Endothelial cell of umbilical vein (primary cell): ENCODE data around the gene ASB7. TPM values are rescaled to one million over a fixed set of nuclear protein-coding genes. Genes with fewer than 3 reads are reported as not detected.

Experiments
- BruUV-seq: library from RNA; stranded (reverse); fragments of 400-500 nt; replicated peaks from 2 replicates; lab custom pipeline; 2021; lab: Mats Ljungman, UMichigan
- CTCF ChIA-PET: fragments of 300-600, 350-600 bp; sonication (Branson Sonifier 250); formaldehyde crosslinking; loops from one replicate; lab custom pipeline; 2021; ENCODE audit warnings: antibody characterized with exemption, inconsistent platforms; lab: Charles Lee
- POLR2A ChIA-PET: fragments of 300-600, 350-600 bp; sonication (Branson Sonifier 250); formaldehyde crosslinking; loops from one replicate; lab custom pipeline; 2021; ENCODE audit warnings: antibody characterized with exemption, inconsistent platforms; lab: Charles Lee
- DNase-seq: peaks from one replicate; pipeline ENCODE4 v3.0.0-alpha.2; 2011; ENCODE audit warnings: low read depth, low spot score
- FAIRE-seq: peaks from 2 replicates; lab custom pipeline; 2011; peaks lifted over from hg19 to GRCh38; lab: Jason Lieb, UNC
- H2AFZ ChIP-seq: 2 replicates; pipeline ENCODE4 v1.6.0; 2012; ENCODE audit warnings: low read depth, low read length, control low read depth, inconsistent platforms
- H3K27ac ChIP-seq: 2 replicates; pipeline ENCODE4 v1.5.1; 2011; ENCODE audit warnings: low read depth, mild to moderate bottlenecking, control low read depth, low read length, moderate library complexity; ENCODE audit not compliant: insufficient read depth
- H3K27me3 ChIP-seq, 2 experiments: 2 replicates each; pipeline versions ENCODE4 v1.6.0 to v1.6.1; 2011; ENCODE audit warnings: low read length in 2 of 2, mixed read lengths in 1 of 2; ENCODE audit not compliant: control insufficient read depth in 2 of 2, insufficient read depth in 2 of 2
- H3K36me3 ChIP-seq, 2 experiments: 2 replicates in 1 of 2; 3 replicates in 1 of 2; pipeline ENCODE4 v1.5.1; 2011; ENCODE audit warnings: low read length in 2 of 2, mild to moderate bottlenecking in 1 of 2, moderate library complexity in 1 of 2; ENCODE audit not compliant: control insufficient read depth in 2 of 2, insufficient read depth in 2 of 2; ENCODE audit errors: extremely low read depth in 1 of 2
- H3K4me1 ChIP-seq: 3 replicates; pipeline ENCODE4 v1.5.1; 2011; ENCODE audit warnings: mild to moderate bottlenecking, low read length; ENCODE audit not compliant: control insufficient read depth, insufficient read depth; ENCODE audit errors: extremely low read depth
- H3K4me2 ChIP-seq: 2 replicates; pipeline ENCODE4 v1.6.1; 2011; ENCODE audit warnings: low read length, control low read depth, mixed read lengths; ENCODE audit not compliant: insufficient read depth
- H3K4me3 ChIP-seq, 3 experiments: fragments of 200-600 bp in 1 of 3; sonication (generic), shearing (Covaris generic) in 1 of 3; replicated peaks in 1 of 3; 2 replicates each; pipeline ENCODE4 v1.5.1; 2011 to 2016; ENCODE audit warnings: control low read depth in 3 of 3, low read length in 3 of 3, mild to moderate bottlenecking in 2 of 3, inconsistent platforms in 1 of 3, low read depth in 1 of 3, moderate library complexity in 1 of 3; ENCODE audit not compliant: insufficient read depth in 1 of 3
- H3K79me2 ChIP-seq: 2 replicates; pipeline ENCODE4 v1.6.0; 2012; ENCODE audit warnings: low read length, inconsistent platforms; ENCODE audit not compliant: control insufficient read depth, insufficient read depth
- H3K9ac ChIP-seq: replicated peaks from 2 replicates; pipeline ENCODE3; 2011; ENCODE audit warnings: low read length, control low read depth; ENCODE audit not compliant: insufficient read depth; ENCODE audit errors: extremely low read depth
- H3K9me1 ChIP-seq: replicated peaks from 3 replicates; pipeline ENCODE4 v1.6.0; 2011; ENCODE audit warnings: mild to moderate bottlenecking, low read length; ENCODE audit not compliant: control insufficient read depth, insufficient read depth; ENCODE audit errors: extremely low read depth
- H3K9me3 ChIP-seq: replicated peaks from 2 replicates; pipeline ENCODE4 v1.5.1; 2012; ENCODE audit warnings: low read length, inconsistent platforms; ENCODE audit not compliant: control insufficient read depth, insufficient read depth
- H4K20me1 ChIP-seq: replicated peaks from 2 replicates; pipeline ENCODE3; 2011; ENCODE audit warnings: mild to moderate bottlenecking, low read length; ENCODE audit not compliant: control insufficient read depth, insufficient read depth; ENCODE audit errors: extremely low read depth
- EZH2 ChIP-seq: IDR thresholded peaks from 2 replicates; pipeline ENCODE4 v1.6.1; 2012; ENCODE audit warnings: borderline replicate concordance, low read depth, mild to moderate bottlenecking, moderate library complexity, low read length, inconsistent platforms; ENCODE audit not compliant: severe bottlenecking
- FOS ChIP-seq: IDR thresholded peaks from 2 replicates; pipeline ENCODE4 v1.6.1; 2011; ENCODE audit warnings: mild to moderate bottlenecking, low read length, moderate library complexity, borderline replicate concordance; ENCODE audit not compliant: insufficient read depth
- GATA2 ChIP-seq: IDR thresholded peaks from 2 replicates; pipeline ENCODE4 v1.7.0; 2011; ENCODE audit warnings: low read depth, mild to moderate bottlenecking, moderate library complexity, mixed read lengths, low read length; ENCODE audit not compliant: insufficient read length, insufficient read depth
- JUN ChIP-seq: IDR thresholded peaks from 2 replicates; pipeline ENCODE4 v1.6.1; 2011; ENCODE audit warnings: borderline replicate concordance, low read depth; ENCODE audit not compliant: insufficient read length, insufficient read depth
- MYC ChIP-seq: IDR thresholded peaks from one replicate; pipeline ENCODE4 v1.6.1; 2011; ENCODE audit warnings: mild to moderate bottlenecking, low read depth, low read length
- POLR2A ChIP-seq: IDR thresholded peaks from 2 replicates; pipeline ENCODE4 v1.6.1; 2012; ENCODE audit warnings: low read depth, mild to moderate bottlenecking, control low read depth, low read length
- POLR2AphosphoS5 ChIP-seq: IDR thresholded peaks from 2 replicates; pipeline ENCODE4 v1.6.1; 2012; ENCODE audit warnings: low read depth, mild to moderate bottlenecking, control low read depth, low read length, moderate library complexity; ENCODE audit not compliant: insufficient read depth
- dilution Hi-C: fragments of 300-500 bp; cut with MboI; formaldehyde crosslinking; loops from one replicate; pipeline ENCODE4 v1.15.0; 2019; ENCODE audit warnings: low sequenced_read_pairs; ENCODE audit not compliant: extremely low pct_ligation_motif_present
- intact Hi-C: fragments of 100-400 bp; cut with micrococcal nuclease; formaldehyde crosslinking; loops from one replicate; pipeline ENCODE4 v1.10.0; 2022
- polyA plus RNA-seq, 4 experiments: library from polyadenylated mRNA; depleted of rRNA in 3 of 4; stranded (reverse) in 3 of 4; unstranded in 1 of 4; fragments of >200 nt; gene quantifications; 2 replicates each; pipeline versions ENCODE4 v1.2.1 to v1.2.3, GENCODE V29; 2011 to 2012; ENCODE audit warnings: missing spikeins in 1 of 4
- total RNA-seq: library from RNA; stranded (reverse); gene quantifications from 2 replicates; pipeline ENCODE4 v1.2.3, GENCODE V29; 2021
- TF ChIP-seq, protein P1 (sequence below), 2 donors: IDR thresholded peaks; 1 replicate in 1 of 2; 2 replicates in 1 of 2; pipeline ENCODE4 v1.5.1; 2011; ENCODE audit warnings: low read length in 2 of 2, mild to moderate bottlenecking in 2 of 2, moderate library complexity in 2 of 2, control low read depth in 1 of 2, inconsistent platforms in 1 of 2, low read depth in 1 of 2; ENCODE audit not compliant: insufficient read depth in 1 of 2; ENCODE audit errors: extremely low read depth in 1 of 2
- TF ChIP-seq, protein P2 (sequence below): IDR thresholded peaks from 2 replicates; pipeline ENCODE4 v1.6.1; 2011; ENCODE audit not compliant: insufficient read depth, insufficient read length

The ASB7 gene
- total and polyA plus RNA-seq, 2 donors (not counting 3 experiments of a cell fraction or from before 2014, with no cell fraction given): 6.8 to 13.3 TPM

DNA sequence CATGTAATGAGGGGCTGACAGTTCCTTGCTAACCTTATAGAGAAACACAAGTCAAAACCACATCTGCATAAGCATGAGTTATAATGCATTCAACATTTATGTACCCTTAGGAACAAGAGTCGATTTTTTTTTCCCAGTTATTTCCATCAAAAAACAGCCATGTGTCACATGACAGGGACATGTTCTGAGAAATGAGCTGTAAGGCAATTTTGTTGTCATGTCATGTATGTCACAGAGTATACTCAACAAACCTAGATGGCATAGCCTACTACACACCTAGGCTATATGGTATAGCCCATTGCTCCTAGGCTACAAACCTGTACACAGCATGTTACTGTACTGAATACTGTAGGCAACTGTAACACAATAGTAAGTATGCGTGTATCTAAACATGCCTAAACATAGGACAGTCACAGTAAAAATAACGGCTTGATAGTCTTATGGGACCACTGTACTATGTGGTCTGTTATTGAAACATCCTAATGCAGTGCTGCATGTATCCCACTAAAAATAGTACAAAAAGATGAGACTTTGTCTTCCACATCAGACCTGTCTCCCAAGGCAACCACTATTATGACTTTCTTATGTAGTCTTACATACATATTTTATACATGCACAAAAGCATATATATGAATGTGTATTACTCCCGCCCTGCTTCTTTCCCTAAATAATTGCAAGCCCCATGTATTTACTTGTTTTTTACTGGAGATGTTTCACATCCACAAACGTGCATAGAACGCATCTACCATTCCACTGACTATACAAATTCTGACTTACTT is 35.4 kb upstream of the ASB7 start:
- POLR2A ChIA-PET: no interaction called here
- no peak overlapping the region for H3K27ac ChIP-seq
- no peak overlapping the region for H3K4me2 ChIP-seq
- H3K9me3 ChIP-seq: no peaks in the 10 kb centered on the region
- no peaks in the 10 kb centered on the region for H3K27me3 ChIP-seq
- H2AFZ ChIP-seq: no peak overlapping the region
- H3K36me3 ChIP-seq: peaks cover 2 to 5% of the 10 kb centered on the region in 2 experiments
- H3K4me1 ChIP-seq: no peaks in the 10 kb centered on the region
- H3K9me1 ChIP-seq: no peaks in the 10 kb centered on the region
- no TSS peak for BruUV-seq
- intact Hi-C loops: no loop called here
- H3K79me2 ChIP-seq: no peaks in the 10 kb centered on the region
- no peaks in the 10 kb centered on the region for H4K20me1 ChIP-seq
- FAIRE-seq: no peak
- CTCF ChIA-PET: no interaction called here
- dilution Hi-C loops: no loop called here
- no peak for TF ChIP-seq EZH2
- TF ChIP-seq FOS: no peak
- TF ChIP-seq JUN: no peak
- TF ChIP-seq POLR2A: no peak
- TF ChIP-seq GATA2: no peak
- no peak for TF ChIP-seq MYC
- TF ChIP-seq, protein P1, sequence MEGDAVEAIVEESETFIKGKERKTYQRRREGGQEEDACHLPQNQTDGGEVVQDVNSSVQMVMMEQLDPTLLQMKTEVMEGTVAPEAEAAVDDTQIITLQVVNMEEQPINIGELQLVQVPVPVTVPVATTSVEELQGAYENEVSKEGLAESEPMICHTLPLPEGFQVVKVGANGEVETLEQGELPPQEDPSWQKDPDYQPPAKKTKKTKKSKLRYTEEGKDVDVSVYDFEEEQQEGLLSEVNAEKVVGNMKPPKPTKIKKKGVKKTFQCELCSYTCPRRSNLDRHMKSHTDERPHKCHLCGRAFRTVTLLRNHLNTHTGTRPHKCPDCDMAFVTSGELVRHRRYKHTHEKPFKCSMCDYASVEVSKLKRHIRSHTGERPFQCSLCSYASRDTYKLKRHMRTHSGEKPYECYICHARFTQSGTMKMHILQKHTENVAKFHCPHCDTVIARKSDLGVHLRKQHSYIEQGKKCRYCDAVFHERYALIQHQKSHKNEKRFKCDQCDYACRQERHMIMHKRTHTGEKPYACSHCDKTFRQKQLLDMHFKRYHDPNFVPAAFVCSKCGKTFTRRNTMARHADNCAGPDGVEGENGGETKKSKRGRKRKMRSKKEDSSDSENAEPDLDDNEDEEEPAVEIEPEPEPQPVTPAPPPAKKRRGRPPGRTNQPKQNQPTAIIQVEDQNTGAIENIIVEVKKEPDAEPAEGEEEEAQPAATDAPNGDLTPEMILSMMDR (IDR thresholded peaks at IDR 0.05; ENCODE audit: extremely low read depth in 1 of 2, insufficient read depth in 1 of 2, low read depth in 1 of 2, low read length in 2 of 2): no peak
- TF ChIP-seq POLR2AphosphoS5: no peak
- TF ChIP-seq, protein P2, sequence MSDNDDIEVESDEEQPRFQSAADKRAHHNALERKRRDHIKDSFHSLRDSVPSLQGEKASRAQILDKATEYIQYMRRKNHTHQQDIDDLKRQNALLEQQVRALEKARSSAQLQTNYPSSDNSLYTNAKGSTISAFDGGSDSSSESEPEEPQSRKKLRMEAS: no peak
- no peak overlapping the region for H3K4me3 ChIP-seq
- no peak overlapping the region for H3K9ac ChIP-seq
- no peak for DNase-seq
